GM18909 (cell line): Measurements from ENCODE around the gene PRM1.

Experiments used
- ATAC-seq: cut with Tn5 transposase; IDR thresholded peaks from one replicate; pipeline ENCODE4 v1.9.1; 2021; ENCODE audit warnings: mild to moderate bottlenecking; ENCODE audit not compliant: unreplicated experiment, poor library complexity

PRM1 gene

DNA sequence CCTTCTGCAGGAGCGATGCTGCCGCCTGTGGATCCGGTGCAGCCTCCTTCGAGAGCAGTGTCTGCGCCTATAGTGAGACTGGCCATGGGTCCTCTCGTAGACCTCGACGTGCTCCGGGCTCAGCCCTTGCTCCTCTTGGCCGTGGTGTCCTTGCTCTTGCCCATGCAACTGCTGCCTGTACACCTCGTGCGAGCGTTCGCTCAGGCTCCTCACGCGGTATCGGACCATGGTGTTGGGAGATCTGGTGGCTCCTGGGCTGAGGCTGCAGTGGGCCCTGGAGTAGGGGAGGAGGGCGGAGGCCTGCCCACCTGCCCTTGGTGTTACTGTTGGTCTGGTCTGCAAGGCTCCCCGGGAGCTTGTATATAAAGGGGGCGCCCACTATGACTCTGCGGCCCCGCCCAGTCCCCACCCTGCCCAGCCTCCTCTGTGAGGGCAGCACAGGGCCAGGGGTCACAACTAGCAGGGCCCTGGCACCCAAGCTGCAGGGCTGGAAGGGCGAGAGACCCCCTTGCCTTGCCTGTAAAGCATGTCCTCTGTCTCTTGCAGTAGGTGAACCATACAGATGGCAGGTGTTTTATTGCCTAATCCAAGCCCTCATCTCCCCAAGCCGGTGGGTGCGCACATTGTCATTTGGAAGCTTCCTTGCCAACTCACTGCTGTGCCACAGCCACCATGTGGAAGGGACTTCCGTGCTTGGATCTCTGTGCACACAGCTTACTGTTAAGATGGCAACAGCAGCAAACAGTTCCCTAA lies 4.8 kb downstream of the PRM1 start, which contains the start of gene PRM2:
Gene PRM2, minus strand, starts transcription at position 338 of the 753 bp plus-strand sequence. Its CDS starts 110 bp downstream, at position 228.
- ATAC-seq, result no peak

DNA sequence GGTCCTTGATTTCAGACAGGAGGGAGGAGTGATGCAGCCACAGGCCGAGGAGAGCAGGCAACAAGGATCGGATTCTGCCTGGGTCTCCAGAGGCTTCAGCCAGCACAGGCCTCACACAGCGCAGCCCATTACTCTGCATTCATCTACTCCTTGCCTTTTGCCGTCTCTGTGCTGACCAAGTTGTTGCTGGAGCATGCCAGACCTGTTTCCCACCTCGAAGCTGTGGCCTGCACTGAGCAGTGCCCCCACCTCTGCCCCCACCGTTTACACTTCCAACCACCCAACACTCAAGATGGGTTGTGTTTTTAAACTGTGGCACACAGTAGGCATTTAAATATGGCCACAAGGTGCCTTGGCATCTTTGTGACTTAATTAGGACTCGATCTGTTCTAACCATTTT lies 6.2 kb downstream of the PRM1 start:
- no peak for ATAC-seq

DNA sequence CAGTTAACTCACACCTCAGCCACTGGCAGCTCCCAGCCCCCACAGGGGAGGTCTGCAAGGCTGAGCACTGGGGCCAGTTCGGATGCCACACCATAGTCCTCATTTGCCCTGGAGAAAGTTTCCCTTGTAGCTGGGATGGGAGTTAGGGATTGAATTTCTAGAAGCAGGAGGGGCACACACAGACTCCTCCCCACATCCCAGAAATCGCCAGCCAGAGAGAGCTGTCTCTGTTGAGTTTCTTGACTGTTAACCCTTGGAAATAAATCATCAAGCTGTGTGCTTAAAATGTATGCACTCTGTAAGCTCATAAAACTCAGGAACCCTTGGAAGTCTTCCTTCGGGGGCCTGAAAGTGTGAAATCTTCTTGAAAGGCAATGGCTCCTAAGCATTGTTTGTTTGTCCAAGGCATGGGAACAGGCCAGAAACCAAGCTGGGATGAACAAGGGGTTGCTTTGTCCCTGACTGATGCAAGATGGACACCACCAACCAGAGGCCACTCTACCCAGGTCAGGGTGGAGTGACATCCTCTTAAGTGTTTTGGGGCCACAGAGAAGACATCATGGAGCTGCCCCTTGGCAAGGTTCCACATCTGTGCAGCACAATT lies 7.3 kb downstream of the PRM1 start:
- no peak for ATAC-seq

DNA sequence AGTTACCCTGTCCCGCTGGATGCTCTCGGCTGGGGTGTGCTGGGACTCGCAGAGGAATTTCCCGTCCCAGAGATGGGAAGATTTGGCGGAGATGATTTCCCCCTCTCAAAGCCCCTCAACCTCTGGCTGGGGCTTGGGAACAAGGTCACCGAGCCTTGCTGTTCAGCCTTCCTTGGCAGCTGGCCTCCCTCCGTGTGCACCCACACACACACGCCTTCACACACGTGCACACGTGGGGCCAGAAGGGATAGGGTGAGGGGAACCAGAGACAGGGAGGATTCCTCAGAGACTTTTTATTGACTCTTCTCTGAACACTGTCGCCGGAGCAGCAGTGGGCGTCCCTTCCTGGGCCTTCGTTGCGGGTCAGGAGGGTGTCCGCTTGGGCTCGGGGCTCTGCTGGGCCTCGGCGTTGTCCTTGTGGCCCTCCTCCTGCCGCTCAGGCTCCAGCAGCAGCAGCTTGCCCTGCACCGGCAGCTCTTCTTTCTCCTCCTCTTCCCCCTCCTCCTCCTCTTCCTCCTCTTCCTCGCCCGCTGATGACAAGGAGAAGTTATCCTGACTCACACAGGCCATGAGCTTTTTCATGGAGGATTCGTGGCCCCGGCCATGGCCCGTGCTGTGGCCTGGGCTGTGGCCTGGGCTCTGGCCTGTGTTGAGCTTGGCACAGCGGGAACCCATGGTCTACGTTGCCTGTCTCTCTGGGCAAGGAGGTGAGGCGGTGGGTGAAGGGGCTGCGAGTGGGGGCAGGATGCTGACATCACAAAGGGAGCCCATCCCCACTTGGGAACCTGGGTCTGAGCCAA lies 8.0 kb downstream of the PRM1 start, which contains the start of gene PRM3:
Gene PRM3, minus strand, starts transcription at position 709 of the 800 bp plus-strand sequence. Its CDS starts 34 bp downstream, at position 675.
- no peak for ATAC-seq

DNA sequence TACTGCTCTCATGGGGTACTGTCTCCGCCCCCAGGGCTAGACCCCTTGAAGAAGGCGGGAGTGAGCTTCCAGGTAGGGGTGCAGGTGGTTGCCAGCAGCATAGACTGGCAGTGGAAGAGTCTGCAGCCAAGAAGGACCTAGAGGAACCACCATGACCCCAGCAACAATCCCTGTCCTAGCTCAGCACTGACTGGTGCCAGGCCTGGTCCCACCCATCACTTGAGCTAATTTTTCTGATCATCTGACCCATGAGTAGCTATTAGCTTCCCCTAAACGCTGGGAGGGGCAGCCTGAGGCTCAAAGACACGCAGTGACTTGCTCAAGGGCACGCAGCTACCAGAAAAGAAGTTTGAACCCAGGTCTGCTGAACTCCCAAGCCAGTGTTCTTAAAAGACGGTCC lies 8.6 kb downstream of the PRM1 start:
- ATAC-seq, result no peak

DNA sequence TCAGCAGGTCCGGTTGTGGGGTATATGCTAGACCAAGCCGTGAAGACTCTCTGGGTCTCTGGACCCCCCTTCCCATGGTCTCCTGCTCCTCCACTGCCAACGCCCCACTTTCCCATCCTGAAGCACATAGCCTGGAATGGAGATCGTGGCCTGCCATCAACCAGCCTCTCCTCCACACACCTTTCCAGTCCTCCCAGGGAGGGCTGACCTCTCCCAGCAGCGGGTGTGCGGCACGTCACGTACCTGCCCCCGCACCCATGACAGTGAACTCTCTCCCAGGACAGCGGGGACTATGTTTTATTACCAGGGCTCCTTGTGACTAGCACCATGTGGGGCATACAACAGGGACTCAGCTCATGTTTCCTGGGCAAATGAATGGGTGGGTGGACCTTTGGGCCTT lies 9.5 kb downstream of the PRM1 start:
- no peak for ATAC-seq

DNA sequence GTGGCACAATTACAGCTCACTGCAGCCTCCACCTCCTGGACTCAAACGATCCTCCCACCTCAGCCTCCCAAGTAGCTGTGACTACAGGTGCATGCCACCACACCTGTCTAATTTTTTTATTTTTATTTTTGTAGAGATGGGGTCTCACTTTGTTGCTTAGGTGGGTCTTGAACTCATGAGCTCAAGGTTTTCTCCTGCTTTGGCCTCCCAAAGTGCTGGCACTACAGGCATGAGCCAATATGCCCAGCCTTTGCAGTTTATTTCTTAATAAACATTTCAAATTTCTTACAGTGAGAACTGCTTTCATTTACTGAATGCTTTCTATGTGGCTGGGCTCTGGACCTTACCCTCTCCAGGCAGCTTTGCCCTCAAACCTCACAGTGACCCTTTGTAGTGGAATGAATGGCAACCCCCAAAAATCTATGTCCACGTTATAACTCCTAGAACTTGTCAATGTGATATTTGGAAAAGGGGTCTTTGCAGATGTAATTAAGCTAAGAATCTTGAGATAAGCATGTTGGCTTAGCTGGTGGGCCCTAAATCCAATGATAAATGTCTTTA lies 10.4 kb downstream of the PRM1 start:
- ATAC-seq, result no peak

DNA sequence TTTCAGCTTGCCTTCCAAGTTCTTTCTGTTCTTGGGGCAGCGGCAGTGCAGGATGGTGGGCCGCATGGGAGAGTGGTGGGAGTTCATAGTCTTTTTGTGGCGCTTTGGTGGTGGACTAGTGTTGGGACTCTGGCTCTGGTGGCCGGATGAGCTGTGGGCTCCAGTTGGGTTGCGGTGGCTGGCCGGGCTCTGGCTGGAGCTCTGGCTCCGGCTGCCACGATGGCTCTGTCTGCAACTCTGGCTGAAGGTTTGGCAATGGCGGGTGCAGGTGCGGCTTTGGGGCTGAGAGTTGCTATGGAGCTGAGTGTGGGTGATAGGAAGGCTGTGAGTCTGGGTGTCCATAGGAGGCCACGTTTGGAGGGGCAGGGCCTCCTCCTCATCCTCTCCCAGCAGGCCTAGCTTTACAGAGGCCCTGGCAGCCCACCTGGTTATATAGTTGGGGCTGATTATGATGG lies 12.2 kb downstream of the PRM1 start, which contains the start of gene TNP2:
Gene TNP2, minus strand, starts transcription at position 405 of the 455 bp plus-strand sequence. Its CDS starts 63 bp downstream, at position 342.
- no peak for ATAC-seq

DNA sequence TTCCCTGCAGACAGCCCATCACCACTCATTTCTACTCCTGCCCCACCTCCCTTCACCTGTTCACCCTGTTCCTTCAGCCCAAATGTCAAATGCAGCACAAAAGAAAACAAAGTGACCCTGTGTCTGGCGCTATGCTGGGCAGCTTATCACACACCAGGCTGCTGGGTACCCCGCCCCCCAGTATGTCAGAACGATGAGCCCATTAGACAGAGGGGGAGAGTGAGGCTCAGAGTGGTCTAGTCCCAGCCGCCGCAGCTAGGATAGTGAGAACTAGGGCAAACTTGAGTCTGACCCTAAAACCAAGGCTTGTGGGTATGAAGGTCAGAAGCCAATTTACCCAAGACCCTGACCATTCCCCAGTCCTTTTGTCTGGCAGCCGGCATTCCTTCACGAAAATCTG lies 16.0 kb downstream of the PRM1 start:
- ATAC-seq, result no peak

DNA sequence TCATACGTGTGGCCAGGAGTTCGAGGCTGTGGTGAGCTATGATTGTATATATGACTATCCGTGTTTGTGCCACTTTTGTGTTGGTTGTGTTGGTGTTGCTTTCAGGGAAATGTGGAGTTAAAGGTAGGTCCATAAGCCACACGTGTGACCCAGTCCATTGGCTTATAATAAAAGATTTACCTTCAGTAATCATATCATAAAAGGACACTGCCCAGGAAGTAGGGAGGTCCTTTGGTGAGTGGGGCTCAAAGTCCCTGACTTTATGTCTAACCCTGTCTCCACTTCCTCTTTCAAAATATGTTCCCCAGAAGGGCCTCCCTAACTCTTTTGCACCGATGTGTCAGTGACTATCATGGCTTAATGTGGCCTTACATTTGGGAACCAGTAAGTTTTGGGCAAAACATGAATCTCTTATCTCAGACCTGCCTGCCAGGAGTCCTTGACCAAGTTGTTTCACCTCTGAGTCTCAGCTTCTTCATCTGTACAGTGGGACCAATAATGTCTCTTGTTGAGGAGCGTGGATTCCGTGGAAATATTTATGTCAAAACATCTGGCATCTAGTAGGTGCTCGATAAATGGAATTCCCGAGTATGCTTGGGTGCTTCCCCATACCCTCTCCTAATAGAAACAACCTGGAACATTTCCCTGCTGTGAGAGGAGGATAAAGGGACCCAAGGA lies 16.8 kb downstream of the PRM1 start:
- no peak for ATAC-seq

DNA sequence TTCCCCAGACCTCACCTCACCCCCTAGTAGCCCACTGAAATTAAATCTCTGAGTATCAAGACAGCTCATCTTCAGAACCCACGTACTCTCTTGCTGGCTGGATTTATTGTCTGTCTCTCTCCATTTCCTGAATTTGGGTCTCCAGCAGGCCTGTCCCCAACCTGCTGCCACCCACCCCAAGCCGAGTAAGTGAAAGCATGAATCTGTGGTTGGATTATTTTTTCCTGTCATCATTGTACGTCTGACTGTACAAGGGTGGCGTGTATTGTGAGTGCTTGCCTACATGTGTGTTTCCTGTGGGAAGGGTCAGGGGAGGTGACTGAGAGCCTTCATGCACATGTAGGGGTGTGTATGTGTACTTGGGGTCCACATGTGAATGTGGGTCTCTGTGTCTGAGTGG lies 17.4 kb downstream of the PRM1 start:
- no peak for ATAC-seq

DNA sequence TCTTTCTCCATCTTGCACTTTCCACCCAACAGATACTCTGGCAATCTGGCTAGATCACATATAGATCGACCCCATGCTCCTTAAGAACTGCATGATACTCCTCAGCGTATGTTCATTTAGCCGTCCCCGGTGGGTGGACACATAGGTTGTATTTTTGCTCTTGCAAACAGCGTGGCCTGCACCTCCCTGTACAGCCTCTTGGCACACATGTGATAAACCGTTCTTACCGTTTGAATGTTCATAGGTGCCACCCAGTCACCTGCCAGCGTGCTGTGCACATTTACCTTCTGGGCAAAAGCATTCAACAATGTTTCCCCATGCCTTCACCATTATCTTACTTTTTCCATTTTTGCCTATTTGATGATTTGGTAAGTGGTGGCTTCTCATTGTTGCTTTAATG lies 18.2 kb downstream of the PRM1 start:
- no peak for ATAC-seq

DNA sequence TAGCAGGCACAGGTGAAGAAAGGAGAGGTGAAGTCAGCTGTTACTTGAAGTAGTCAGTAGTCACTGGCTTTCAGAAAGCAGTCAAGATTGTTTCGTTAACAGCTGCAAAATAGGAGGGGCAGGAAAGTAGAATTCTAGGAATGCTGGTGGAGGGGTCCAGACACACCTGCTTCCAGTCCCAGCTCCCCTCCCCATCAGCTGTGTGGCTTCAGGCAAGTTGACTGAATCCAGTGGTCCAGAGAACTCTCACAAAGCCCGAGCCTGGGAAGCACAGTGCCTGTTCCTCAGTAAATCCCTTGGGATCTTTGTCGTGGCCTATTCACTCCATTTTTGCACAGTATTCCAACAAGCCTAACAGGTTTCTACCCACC lies 20.5 kb downstream of the PRM1 start:
- no peak for ATAC-seq

DNA sequence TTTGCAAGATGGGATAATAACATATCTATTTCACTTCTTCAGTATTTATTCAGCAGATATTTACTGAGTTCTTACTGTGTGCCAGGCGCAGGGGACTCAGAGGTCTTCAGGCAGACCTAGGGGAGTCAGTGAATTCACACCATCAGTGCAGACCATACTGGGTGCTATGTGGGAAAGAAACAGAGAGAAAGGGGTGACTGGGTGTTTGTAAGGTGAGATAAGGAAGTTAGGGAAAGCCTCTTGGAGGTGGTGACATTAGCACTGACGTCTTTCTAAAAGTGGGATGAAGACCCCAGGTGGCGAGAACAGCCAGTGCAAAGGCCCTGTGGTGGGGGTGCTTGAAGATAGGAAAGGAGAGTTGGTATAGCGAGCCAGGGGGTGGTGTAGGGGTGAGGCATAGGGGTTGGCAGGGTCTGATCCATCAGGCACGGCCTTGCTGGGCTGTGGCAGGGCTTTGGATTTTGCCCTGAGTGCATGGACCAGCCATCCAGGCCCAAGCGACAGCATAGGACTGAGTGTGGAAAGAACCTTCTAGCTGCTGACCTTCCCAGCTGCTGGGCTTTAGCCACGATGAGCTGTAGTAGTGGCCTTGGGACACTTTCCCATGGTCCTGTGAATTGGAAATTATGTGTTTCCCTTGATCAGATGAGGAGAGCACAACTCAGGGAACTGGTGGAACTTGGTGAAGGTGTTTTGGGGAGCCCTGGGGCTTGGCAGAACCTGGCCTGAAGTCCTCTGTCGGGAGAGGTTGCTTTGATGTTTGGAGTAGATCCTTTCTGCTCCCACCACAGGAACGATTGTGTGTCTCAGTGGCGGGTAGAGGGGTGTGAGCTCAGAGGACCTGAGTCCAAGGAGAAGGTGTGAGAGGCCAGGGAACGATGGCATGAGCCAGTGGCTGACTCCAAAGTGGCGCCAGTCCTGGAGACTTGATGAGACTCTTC lies 21.2 kb downstream of the PRM1 start:
- ATAC-seq, result no peak

DNA sequence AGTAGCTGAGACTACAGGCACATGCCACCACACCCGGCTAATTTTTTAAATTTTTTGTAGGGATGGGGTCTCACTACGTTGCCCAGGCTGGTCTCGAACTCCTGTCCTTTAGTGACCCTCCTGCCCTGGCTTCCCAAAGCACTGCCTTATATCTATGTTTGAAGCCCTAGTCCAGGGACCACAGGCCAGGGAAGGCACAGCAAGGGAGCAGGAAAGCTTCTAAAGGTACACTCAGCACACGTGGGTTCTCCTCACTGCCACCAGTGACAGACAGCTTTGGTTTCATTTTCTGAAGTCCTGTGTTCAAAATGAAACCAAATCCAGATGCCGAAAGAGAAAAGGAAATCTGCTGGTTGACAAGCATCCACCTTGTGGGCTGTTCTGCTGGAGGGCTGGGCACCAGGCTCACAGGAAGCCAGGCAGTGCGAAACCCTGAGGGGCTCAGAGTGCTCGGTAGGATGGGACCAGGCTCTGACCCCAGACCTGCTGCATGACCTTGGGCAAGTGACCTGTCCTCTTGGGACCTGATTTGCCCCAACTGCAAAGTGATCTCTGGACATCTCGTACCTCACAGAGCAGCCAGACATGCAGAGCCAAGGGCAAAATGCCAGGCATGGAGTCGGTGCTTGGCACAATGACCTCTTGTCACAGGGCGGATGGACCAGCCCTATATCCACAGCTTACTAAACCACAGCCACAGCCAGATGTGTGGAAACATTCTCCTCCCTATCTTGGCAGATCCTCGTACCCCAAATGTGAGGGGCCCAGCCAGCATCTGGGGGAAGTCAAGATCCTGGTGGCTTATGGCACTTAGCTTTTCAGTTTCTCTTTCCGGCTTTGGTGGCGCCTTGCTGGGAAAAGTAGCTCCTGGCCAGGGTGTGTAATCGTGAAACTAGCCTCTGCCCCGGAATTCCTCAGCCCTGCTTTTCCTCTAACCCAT lies 22.3 kb downstream of the PRM1 start:
- no peak for ATAC-seq

DNA sequence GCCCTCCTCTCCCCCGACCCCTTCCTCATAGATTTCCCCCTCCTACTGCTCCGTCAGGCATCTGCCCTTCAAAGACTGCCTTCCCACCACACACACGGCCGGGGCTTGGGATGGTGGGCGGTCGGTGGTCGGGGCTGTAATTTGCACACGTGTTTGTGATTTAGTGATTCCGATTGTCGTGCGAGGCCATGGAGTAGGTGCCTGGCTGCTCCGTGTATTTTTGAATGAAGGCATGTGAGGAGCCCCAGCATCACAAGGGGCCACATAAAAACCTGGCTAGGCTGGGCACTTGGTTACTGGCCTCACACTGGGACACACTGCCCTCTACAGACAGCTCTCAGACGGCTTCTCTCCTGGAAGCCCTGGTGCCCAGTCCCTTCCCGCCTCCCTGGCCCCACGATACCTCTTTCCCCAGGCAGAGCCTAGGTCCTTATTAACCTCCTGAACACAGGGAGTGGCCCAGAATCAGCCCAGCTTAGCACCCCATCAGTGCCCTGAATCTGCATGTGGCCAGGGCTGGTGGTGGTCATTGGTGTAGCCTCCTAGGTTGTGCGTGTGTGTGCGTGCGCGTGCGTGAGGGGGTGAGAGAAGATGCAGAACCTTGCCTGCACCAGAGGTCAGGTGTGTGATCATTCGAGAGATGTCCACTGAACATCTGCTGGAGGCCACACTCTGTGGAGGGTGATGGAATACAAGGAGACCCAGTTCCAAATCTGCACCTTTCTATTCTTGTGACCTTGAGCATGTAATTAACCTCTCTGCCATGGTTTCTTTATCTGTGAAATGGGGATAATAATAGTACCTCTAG lies 23.8 kb downstream of the PRM1 start:
- ATAC-seq, result no peak

DNA sequence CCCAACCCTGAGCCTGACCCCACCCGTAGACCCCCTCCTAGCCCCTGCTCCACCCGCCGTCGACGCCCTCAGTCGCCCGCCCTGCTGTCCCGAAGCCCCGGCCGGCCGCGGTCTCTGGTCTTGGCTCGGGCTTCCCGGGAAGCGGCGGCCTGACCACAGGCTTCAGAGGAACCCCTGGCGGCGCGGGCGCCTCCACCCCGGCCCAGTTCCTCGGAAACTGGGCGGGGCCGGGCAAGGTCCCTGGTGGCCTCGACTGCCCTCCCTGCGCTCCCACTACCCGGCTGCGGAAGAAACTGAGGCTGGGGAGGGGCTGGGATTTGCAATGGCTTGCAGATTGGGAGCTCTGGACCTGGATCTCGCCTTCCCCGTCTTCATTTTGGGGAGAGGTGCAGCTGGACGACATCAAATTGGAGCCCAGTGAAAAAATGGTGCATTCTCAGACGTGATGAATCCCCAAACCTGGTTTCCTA lies 24.4 kb downstream of the PRM1 start:
- no peak for ATAC-seq
